Kidney epithelial cell (primary cell): ENCODE measurements around the gene MYL5. TPM values are rescaled to one million over a fixed set of nuclear protein-coding genes. Genes with fewer than 3 reads are reported as not detected.
"Not testable (repeated sequence)": the region's sequence is repeated elsewhere in the genome, so short reads cannot be mapped to it uniquely, and the experiment has no call there.

Experiments used
- DNase-seq: peaks from one replicate; pipeline ENCODE4 v3.0.0-alpha.2; 2010; ENCODE audit warnings: low read depth
- H3K27me3 ChIP-seq: 2 replicates; pipeline ENCODE4 v1.6.0; 2011; ENCODE audit warnings: low read length; ENCODE audit not compliant: control insufficient read depth, insufficient read depth
- H3K36me3 ChIP-seq: 2 replicates; pipeline ENCODE4 v1.5.1; 2011; ENCODE audit warnings: low read length; ENCODE audit not compliant: control insufficient read depth, insufficient read depth
- H3K4me3 ChIP-seq: 2 replicates; pipeline ENCODE4 v1.5.1; 2011; ENCODE audit warnings: low read depth, mild to moderate bottlenecking, control low read depth, low read length
- CTCF ChIP-seq: IDR thresholded peaks from 2 replicates; pipeline ENCODE4 v1.5.1; 2011; ENCODE audit warnings: mild to moderate bottlenecking, moderate library complexity, low read length, control low read depth, inconsistent platforms; ENCODE audit not compliant: insufficient read depth, poor library complexity, severe bottlenecking
- total RNA-seq: library from RNA; depleted of rRNA; stranded (reverse); fragments of >200 nt; gene quantifications from 2 replicates; pipeline ENCODE4 v1.2.3, GENCODE V29; 2015

The MYL5 gene
- total RNA-seq, 1 donor from 2014 or later = 7.8 TPM

GRCh38 chr4:727576-727975, 53.2 kb downstream of the MYL5 start:
- peaks cover 3% of the 10 kb centered on the region for H3K36me3 ChIP-seq
- no peak overlapping the region for H3K4me3 ChIP-seq
- H3K27me3 ChIP-seq = no peaks in the 10 kb centered on the region
- no peak for TF ChIP-seq CTCF
- no peak for DNase-seq

- TF ChIP-seq CTCF = no peak
- Histone ChIP-seq H3K27me3 (no peaks in the 10 kb centered on the region), H3K36me3 (peaks cover 3% of the 10 kb centered on the region), H3K4me3 (no peak overlapping the region)
- no peak for DNase-seq
Measured at GRCh38 chr4:729336-730315, 55.3 kb downstream of the MYL5 start.

GRCh38 chr4:730511-730910, 56.2 kb downstream of the MYL5 start:
- H3K4me3 ChIP-seq = no peak overlapping the region
- no peak for DNase-seq
- H3K27me3 ChIP-seq = no peaks in the 10 kb centered on the region
- TF ChIP-seq CTCF = no peak
- peaks cover 3% of the 10 kb centered on the region for H3K36me3 ChIP-seq

GRCh38 chr4:730946-731904, 56.9 kb downstream of the MYL5 start:
- not testable (repeated sequence) for H3K27me3 ChIP-seq, H3K36me3 ChIP-seq, H3K4me3 ChIP-seq, DNase-seq

Other genes starting within 250 kb of the MYL5 start
- 10.9 and 16.4 TPM in 2 replicates for gene ZNF721, start 175.4 kb upstream of the MYL5 start, total RNA-seq
- 48.9 and 51.6 TPM in 2 replicates for gene PIGG, start 175.3 kb upstream of the MYL5 start, total RNA-seq
- not detected in 2 replicates for gene TMEM271, start 98.2 kb upstream of the MYL5 start, total RNA-seq
- gene PDE6B, start 49.0 kb upstream of the MYL5 start, total RNA-seq = 17.1 and 19.7 TPM in 2 replicates
- 116 and 182 TPM in 2 replicates for gene ATP5ME, start 266 bp upstream of the MYL5 start, total RNA-seq
- 3.4 and 3.7 TPM in 2 replicates for gene SLC49A3, start 14.6 kb downstream of the MYL5 start, total RNA-seq
- 49.6 and 58.5 TPM in 2 replicates for gene PCGF3, start 31.3 kb downstream of the MYL5 start, total RNA-seq
- 0.17 TPM in 1 of 2 replicates, not detected in the other for gene CPLX1, start 151.6 kb downstream of the MYL5 start, total RNA-seq